ENCODE results near the gene ST8SIA6. TPM values are rescaled to one million over a fixed set of nuclear protein-coding genes. Genes with fewer than 3 reads are reported as not detected.

Gene ST8SIA6
- total and polyA plus RNA-seq, 2 of the 8 experiments (the other 6 are each of a cell fraction or from before 2014, with no cell fraction given): 0.70 to 1.1 TPM

GRCh38 chr10:17349717-17350116 is 104.7 kb downstream of the ST8SIA6 start (continued):
- TF ChIP-seq RBBP5 (IDR thresholded peaks at IDR 0.05; ENCODE audit: borderline replicate concordance, low read depth, low read length): no peak
- no peak for TF ChIP-seq HDAC2 (IDR thresholded peaks at IDR 0.05; ENCODE audit: borderline replicate concordance in 1 of 2, low read depth in 2 of 2, low read length in 2 of 2)

Data from H1 (cell line).